ENCODE results near the gene CRACDL. TPM values are rescaled to one million over a fixed set of nuclear protein-coding genes. Genes with fewer than 3 reads are reported as not detected.

Gene CRACDL
- total and polyA plus RNA-seq, 2 donors (not counting 3 experiments of a cell fraction or from before 2014, with no cell fraction given), result 0.92 to 6.3 TPM

DNA sequence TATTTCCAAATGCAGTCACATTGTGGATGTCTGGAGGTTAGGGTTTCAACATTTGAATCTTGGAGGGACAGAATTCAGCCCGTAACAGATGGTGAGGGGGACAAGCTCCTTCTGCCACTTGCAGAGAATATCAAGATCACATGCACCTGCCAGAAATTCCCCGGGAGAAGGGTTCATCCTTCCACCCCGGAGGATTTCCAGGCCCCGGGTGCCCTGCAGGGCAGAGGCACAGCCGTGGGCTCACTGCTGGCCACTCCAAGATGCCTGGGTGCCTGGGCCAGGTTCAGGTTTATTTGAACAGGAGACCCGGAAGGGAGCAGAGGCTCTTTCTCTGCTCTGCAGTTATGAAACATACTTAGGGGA is 166.9 kb downstream of the CRACDL start:
- no TSS peak for BruUV-seq (replicated peaks)
- peak overlapping the region; percentile 69 for H3K4me2 ChIP-seq (ENCODE audit: insufficient read depth, low read length)

More for the DNA sequence above, 166.9 kb downstream of the CRACDL start:
- no peak for FAIRE-seq
- no peaks in the 10 kb centered on the region for H4K20me1 ChIP-seq (replicated peaks; ENCODE audit: control insufficient read depth, extremely low read depth, insufficient read depth, low read length)
- no peaks in the 10 kb centered on the region for H3K36me3 ChIP-seq (ENCODE audit: control insufficient read depth in 2 of 2, extremely low read depth in 1 of 2, insufficient read depth in 2 of 2, low read length in 2 of 2)
- ChIA-PET POLR2A (no interaction called here), CTCF (interaction anchor here (0.9 to 1.8 kb wide), 5 partner anchors 11 to 120 kb away, joined by 3 to 5 read pairs (median 4); partner anchors contain the start of gene MGAT4A)
- no peaks in the 10 kb centered on the region for H3K9me1 ChIP-seq (replicated peaks; ENCODE audit: control insufficient read depth, extremely low read depth, insufficient read depth, low read length)
- intact Hi-C loops (cut with micrococcal nuclease) (no loop called here), dilution Hi-C loops (cut with MboI; ENCODE audit: extremely low pct_ligation_motif_present, low sequenced_read_pairs) (no loop called here)
- no peaks in the 10 kb centered on the region for H3K27me3 ChIP-seq (ENCODE audit: control insufficient read depth in 2 of 2, insufficient read depth in 2 of 2, low read length in 2 of 2)
- H3K79me2 ChIP-seq (ENCODE audit: control insufficient read depth, insufficient read depth, low read length), result no peaks in the 10 kb centered on the region
- DNase-seq (ENCODE audit: low read depth, low spot score), result no peak
- H2AFZ ChIP-seq (ENCODE audit: low read depth, low read length), result peak overlapping the region; percentile 78
- H3K4me3 ChIP-seq (replicated peaks in 1 of 3; ENCODE audit: insufficient read depth in 1 of 3, low read depth in 1 of 3, low read length in 3 of 3), result no peak overlapping the region
- peaks cover 17% of the 10 kb centered on the region for H3K4me1 ChIP-seq (ENCODE audit: control insufficient read depth, extremely low read depth, insufficient read depth, low read length)
- TF ChIP-seq FOS (IDR thresholded peaks at IDR 0.05; ENCODE audit: borderline replicate concordance, insufficient read depth, low read length) (no peak), POLR2AphosphoS5 (IDR thresholded peaks at IDR 0.05; ENCODE audit: insufficient read depth, low read depth, low read length) (no peak), EZH2 (IDR thresholded peaks at IDR 0.05; ENCODE audit: borderline replicate concordance, low read depth, low read length, severe bottlenecking) (no peak), MYC (IDR thresholded peaks at IDR 0.05; ENCODE audit: low read depth, low read length) (no peak), CTCF (IDR thresholded peaks at IDR 0.05; ENCODE audit: extremely low read depth in 1 of 2, insufficient read depth in 1 of 2, low read depth in 1 of 2, low read length in 2 of 2) (no peak), GATA2 (IDR thresholded peaks at IDR 0.05; ENCODE audit: insufficient read depth, insufficient read length, low read depth, low read length) (no peak), POLR2A (IDR thresholded peaks at IDR 0.05; ENCODE audit: low read depth, low read length) (no peak), JUN (IDR thresholded peaks at IDR 0.05; ENCODE audit: borderline replicate concordance, insufficient read depth, insufficient read length, low read depth) (no peak)
- TF ChIP-seq, protein P1, sequence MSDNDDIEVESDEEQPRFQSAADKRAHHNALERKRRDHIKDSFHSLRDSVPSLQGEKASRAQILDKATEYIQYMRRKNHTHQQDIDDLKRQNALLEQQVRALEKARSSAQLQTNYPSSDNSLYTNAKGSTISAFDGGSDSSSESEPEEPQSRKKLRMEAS (IDR thresholded peaks at IDR 0.05; ENCODE audit: insufficient read depth, insufficient read length), result no peak
- peak overlapping the region; percentile 49 for H3K27ac ChIP-seq (ENCODE audit: insufficient read depth, low read depth, low read length)
- H3K9me3 ChIP-seq (replicated peaks; ENCODE audit: control insufficient read depth, insufficient read depth, low read length), result no peaks in the 10 kb centered on the region
- H3K9ac ChIP-seq (replicated peaks; ENCODE audit: extremely low read depth, insufficient read depth, low read length), result no peak overlapping the region
